NB4 (cell line): ENCODE results near the gene ANAPC16.
A peak's percentile ranks its signal among the peaks of the same experiment; 100 is the strongest.

Source experiments
- DNase-seq: peaks from one replicate; pipeline ENCODE4 v3.0.0; 2010; ENCODE audit warnings: low read depth
- H3K4me3 ChIP-seq: one replicate; pipeline ENCODE4 v1.5.1; 2011; ENCODE audit warnings: mild to moderate bottlenecking, low read depth, low read length, moderate library complexity
- CTCF ChIP-seq: IDR thresholded peaks from one replicate; pipeline ENCODE4 v1.5.1; 2012; ENCODE audit warnings: low read depth, low read length
- MAX ChIP-seq: IDR thresholded peaks from 2 replicates; pipeline ENCODE4 v1.6.1; 2011; ENCODE audit warnings: low read depth, low read length
- MYC ChIP-seq: IDR thresholded peaks from 2 replicates; pipeline ENCODE4 v1.6.1; 2011; ENCODE audit warnings: low read depth, low read length
- POLR2A ChIP-seq: IDR thresholded peaks from 2 replicates; pipeline ENCODE4 v1.6.1; 2011; ENCODE audit warnings: mild to moderate bottlenecking; ENCODE audit not compliant: insufficient read length; ENCODE audit errors: extremely low read depth

Gene ANAPC16

GRCh38 chr10:72173262-72173618, 42.6 kb upstream of the ANAPC16 start:
- DNase-seq, result peak; percentile 16
- no peak overlapping the region for H3K4me3 ChIP-seq
- TF ChIP-seq POLR2A, result no peak
- no peak for TF ChIP-seq CTCF
- TF ChIP-seq MYC, result no peak
- TF ChIP-seq MAX, result no peak

- TF ChIP-seq CTCF (no peak), MYC (no peak), POLR2A (no peak), MAX (no peak)
- no peak overlapping the region for H3K4me3 ChIP-seq
- DNase-seq, result peak; percentile 22
Measured at GRCh38 chr10:72173619-72174296, 42.1 kb upstream of the ANAPC16 start.

GRCh38 chr10:72174297-72174662, 41.5 kb upstream of the ANAPC16 start:
- TF ChIP-seq MAX, result no peak
- TF ChIP-seq MYC, result no peak
- no peak for TF ChIP-seq POLR2A
- TF ChIP-seq CTCF, result no peak
- DNase-seq, result no peak
- H3K4me3 ChIP-seq, result no peak overlapping the region

GRCh38 chr10:72175149-72175548, 40.7 kb upstream of the ANAPC16 start:
- DNase-seq, result no peak
- TF ChIP-seq MAX, result no peak
- no peak for TF ChIP-seq CTCF
- no peak for TF ChIP-seq POLR2A
- TF ChIP-seq MYC, result no peak

GRCh38 chr10:72176701-72177100, 39.1 kb upstream of the ANAPC16 start:
- no peak overlapping the region for H3K4me3 ChIP-seq
- TF ChIP-seq CTCF, result no peak
- no peak for TF ChIP-seq MYC
- TF ChIP-seq MAX, result no peak
- TF ChIP-seq POLR2A, result no peak
- DNase-seq, result no peak

More at GRCh38 chr10:72175149-72175548, 40.7 kb upstream of the ANAPC16 start:
- no peak overlapping the region for H3K4me3 ChIP-seq

- no peak for DNase-seq
Measured at GRCh38 chr10:72177454-72177853, 38.4 kb upstream of the ANAPC16 start.

More at GRCh38 chr10:72177454-72177853, 38.4 kb upstream of the ANAPC16 start:
- H3K4me3 ChIP-seq, result no peak overlapping the region
- TF ChIP-seq MYC, result no peak
- no peak for TF ChIP-seq CTCF
- no peak for TF ChIP-seq POLR2A
- TF ChIP-seq MAX, result no peak
